CD4-positive, alpha-beta T cell treated with Interleukin-17A for 1 hour (primary cell): Measurements from ENCODE around the gene MIPEP.
"Not testable (repeated sequence)": the region's sequence is repeated elsewhere in the genome, so short reads cannot be mapped to it uniquely, and the experiment has no call there.

Source experiments
- DNase-seq: peaks from one replicate; pipeline ENCODE4 v3.0.0-alpha.2; 2020

Gene MIPEP

DNA sequence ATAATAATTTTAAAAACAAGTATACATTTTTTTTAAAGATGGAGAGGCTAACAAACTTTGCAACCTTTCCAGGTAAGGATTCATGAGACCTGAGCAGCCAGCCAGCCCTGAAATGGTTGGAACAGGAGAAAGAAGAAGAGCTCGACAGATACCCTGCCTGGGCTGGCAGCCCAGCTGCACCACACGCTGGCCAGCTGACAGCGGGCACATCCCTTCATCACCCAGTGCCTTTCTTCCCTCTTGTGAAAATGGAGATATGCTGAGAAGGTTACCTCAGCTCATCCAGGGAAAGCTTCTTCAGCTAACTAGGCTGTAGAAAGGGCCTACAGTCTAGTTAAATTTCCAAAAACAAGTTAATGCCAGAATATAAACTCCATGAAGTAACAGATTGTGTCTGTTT, 4.8 kb downstream of the MIPEP start:
- not testable (repeated sequence) for DNase-seq

DNA sequence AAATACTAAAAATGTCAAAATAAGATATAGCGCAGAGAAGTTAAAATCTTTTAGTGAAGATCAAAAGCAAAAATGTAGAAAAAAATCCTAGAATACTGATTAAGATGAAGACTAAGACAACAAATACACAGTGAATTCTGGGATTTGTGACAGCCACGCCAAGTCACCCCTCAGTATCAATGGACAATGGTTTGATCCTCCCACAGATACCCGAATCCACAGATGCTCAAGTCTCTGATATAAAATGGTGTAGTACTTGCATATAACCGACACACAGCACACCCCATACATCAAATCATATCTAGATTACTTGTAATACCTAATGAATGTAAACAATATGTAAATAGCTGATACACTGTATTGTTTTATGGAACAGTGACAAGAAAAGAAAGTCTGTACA, 5.9 kb downstream of the MIPEP start:
- no peak for DNase-seq

DNA sequence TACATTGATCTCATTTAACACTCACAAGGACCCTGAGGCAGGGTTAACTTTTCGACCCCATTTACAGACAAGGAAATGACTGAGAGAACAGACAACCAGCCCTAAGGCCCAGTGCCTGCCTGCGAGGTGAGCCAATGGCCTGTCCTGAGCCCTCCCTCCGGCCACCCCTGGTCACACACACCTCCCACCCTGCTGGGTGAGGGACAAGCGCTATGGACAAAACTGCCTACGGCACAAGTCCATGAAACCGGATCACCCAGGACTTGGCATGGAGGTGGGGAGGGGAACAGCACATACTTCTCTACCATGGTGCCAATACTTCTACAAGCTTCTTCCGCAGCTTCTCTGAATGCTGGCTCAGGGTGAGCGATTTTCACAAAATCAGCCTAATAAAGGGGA, 7.8 kb downstream of the MIPEP start:
- not testable (repeated sequence) for DNase-seq

DNA sequence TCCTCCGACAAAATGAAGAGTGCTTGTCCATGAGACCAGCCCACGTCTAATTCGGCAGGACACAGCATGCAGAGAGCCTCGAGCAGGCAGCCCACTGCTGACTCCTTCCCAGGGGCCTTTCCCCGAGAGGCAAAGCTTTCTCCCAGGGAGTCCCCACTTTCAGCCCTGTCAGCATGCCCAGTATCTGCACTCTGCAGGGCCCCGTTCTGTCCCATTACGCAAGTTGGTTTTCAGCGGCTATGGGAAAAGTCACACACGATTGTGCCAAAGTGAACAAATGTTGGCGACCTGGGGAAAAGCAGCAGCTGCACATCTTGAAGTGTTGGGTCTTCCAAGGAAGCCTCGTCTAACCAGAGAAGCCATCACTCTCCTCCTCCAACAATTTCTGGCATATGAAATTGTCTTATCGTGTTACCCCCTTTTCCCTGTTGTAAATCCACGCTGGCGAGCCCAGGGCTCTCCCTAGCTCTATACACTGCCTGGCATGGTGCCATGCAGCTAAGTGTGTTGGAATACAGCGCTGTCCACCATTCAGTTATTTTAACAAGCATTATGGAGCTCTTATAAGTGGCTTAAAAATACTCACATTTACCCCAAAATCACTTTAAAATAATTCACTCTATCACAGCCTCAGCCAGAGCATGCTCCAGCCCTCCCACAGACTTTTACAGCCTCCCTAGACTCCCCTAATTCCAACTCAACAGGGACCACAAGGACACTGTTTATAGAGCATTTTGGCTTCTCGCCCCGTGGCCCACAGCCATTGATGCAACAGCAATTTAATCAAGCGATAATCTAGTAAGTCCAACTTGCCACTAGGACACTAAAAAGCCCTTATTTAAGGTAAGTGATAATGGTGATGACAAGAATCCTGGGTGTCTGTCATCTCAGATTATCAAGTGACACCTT, 8.5 kb downstream of the MIPEP start:
- DNase-seq = not testable (repeated sequence)

DNA sequence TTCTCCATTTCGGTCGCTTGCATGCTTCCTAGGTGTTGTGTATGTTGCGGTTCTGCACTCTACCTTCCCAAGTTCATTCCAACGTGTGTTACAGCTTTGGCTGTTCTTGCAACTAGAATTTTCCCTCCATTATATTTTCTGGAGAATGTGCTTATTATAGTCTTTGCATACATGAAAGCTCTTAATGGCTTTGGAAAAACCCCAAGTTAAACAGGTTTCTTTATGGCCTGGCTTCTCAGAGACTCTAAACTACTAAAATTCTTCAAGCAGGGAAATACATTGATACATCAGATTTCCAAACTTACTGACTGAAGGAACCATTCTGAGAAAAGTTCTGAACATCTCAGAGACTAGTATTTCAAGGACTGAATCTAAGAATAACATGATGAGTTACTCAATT, 11.9 kb downstream of the MIPEP start:
- no peak for DNase-seq

DNA sequence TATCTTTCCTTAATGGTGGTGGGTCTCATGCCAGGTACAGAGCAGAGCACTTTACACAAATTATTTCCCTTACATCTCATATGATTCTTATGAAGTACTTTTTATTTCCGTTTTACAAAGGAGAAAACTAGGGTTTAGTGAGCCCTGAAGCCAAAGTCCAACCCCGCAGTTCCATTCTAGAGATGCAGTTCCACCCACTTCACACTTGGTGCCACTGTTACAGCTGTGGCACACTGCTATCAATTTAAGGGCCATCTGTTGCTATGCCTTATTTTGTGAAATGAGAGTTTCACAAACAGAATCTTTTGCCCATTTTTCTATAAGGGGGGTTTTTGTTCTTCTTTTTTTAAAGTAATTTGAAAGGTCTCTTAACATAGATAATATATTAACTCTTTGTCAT, 12.9 kb downstream of the MIPEP start:
- no peak for DNase-seq

DNA sequence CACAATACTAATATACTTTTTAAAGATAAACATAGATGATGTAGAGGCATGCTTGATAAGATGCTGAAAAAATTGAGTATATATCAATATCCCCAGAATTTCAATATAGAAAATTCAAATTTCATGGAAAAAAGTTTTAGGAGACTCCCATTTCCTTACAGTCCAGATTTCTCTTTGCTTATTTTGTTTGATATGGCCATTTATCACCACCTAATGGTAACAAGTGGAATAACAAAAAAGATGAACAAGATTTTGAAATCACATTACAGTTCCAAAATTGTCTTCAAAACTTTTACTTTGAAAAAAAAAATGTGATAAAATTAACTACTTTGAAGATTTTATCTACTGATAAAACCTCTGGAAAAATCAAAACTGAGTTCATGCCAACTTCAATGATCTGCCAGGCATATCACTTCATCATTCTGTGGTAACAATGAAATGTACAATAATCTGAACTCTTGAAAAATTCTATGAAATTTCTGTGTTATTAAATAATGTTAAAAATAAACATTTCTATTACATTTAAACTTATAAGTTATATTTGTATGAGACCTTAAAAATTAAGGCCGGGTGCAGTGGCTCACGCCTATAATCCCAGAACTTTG, 17.5 kb downstream of the MIPEP start:
- DNase-seq = peak; percentile 30

DNA sequence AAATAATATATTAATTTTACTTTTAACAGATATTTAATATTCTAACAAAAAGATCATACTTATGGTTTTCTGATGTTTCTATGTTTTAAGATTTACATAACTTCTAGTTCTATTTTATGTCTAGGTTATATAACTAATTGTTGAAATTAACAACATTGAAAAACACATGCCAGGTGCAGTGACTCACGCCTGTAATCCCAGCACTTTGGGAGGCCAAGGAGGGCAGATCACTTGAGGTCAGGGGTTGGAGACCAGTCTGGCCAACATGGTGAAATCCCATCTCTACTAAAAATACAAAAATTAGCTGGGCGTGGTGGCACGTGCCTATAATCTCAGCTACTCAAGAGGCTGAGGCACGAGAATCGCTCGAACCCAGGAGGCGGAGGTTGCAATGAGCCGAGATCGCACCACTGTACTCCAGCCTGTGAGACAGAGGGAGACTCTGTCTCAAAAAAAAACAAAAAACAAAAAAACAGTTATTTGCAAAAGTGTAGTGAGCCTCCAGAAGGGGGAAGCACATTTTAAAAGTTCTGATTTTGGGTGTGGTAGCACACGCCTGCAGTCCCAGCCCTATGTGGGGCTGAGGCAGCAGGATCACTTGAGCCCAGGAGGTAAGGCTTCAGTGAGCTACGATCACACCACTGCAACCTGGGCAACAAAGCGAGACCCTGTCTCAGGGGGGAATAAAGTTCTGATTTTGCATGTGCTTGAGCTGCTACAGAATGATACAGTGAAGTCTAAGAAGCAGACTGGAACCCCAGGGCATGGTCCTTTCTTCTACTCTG, 18.7 kb downstream of the MIPEP start:
- no peak for DNase-seq

DNA sequence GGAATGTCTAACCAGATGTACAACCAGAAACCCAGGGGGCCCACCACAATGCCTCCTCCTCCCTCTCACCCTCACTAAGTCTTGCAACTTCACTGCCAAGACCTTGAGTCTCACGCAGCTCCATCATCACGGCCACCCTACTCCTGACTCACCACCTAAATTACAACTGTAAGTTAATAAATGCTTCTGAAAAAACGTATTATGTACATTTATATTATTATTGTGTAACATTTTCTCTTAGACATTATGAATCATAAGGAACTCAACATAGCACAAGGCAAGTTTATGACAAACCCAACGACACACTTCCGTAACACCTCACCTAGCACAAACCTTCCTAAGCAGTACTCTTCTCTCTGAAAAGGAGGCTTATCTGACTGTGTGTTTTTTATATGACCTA, 20.7 kb downstream of the MIPEP start:
- no peak for DNase-seq

DNA sequence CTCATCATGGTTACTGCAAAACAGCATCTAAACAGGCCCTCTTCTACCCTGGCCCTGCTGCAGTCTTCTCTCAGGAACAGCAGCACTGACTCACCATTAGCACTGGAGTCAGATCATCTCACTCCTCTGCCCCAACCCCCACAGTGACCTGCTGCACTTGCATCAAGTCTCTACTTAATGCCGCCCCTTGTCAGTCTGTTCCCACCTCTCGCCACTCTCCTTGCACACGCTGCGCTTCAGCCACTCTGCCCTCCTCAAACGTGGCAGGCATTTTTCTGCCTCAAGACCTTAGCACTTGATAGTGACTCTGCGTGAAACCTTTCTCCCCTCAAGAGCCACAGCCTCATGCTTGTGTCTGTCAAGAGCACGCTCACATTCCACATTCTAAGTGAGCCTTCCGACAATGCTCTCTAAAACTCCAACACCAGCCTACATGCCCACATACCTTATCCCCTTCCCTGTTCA, 22.1 kb downstream of the MIPEP start:
- DNase-seq = no peak

DNA sequence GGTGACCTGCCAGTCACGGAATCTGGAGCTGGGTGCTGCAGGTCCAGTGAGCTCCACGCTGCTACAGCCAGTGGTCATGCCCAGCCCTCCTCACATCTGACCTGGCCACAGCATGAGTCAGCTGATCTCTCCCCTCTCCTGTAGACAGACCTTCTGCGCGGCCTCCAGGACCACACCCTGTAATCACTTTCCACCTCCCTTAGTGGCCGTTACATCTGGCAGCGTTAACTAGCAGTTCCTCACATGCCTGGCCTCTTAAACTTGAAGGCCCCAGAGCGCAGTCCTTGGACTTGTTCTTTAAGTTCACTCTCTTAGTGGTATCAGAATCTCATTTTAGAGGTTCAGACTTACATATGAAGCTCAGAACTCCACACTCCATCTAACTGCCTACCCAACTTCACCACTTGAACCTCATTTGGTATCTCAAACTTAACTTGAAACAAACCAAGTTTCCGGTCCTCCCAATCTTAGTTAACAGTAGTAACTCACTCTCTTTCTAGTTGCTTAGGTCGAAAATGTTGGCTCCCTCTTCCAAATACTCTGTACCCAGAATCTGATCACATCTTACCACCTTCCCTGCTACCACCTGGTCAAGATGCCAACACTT, 22.7 kb downstream of the MIPEP start:
- no peak for DNase-seq

DNA sequence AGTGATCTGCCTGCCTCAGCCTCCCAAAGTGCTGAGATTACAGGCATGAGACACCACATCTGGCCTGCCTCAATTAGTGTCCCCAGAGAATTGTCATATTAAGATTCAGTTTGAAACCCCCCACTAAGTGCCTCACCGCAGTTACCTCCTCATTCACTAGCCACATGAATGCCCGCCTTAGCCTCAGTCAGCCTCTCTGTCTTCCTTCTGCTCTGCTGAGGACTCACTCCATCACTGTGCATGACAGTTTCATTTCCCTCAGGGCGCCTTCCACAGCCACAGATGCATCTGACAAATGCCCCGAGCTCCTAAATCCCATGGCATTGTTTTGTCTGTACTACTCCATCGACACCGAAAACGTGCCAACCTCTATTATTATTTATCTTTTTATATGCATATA, 23.3 kb downstream of the MIPEP start:
- no peak for DNase-seq

DNA sequence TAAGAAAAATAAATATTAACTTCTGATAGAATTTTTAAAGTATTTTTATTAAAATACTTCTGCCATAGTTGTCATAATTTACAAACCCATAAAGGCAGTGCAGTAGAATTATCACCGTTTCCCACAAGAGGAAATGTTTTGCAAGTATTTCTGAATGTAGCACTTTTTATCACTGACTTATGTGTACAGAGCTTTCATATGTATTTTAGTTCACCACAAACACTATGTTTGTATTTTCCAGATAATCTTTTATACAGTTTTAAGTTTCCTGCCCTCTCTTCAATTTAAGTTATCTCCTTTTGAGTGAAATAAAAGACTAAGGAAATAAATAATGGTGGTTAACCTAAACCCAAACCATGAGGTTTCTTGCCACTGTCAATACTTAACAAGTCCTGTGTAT, 24.2 kb downstream of the MIPEP start:
- no peak for DNase-seq

DNA sequence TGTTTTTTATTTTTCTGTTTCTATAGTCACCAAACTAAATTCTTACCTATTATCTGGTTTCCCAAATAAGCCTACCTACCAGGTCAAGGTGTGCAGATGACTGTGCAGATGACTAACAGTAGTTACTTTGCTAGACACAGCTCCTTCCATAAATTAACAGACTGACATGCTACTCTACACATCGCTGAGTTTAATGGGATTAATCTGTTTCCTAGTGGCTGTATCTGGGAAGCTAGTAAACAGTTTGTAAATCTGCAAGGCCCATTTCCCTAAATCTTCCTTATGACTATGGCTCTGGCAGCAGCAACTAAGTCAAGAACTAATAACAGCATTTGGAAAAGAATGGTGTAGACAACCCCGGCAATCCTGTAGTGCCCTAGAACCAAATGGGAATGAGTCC, 27.9 kb downstream of the MIPEP start:
- no peak for DNase-seq

DNA sequence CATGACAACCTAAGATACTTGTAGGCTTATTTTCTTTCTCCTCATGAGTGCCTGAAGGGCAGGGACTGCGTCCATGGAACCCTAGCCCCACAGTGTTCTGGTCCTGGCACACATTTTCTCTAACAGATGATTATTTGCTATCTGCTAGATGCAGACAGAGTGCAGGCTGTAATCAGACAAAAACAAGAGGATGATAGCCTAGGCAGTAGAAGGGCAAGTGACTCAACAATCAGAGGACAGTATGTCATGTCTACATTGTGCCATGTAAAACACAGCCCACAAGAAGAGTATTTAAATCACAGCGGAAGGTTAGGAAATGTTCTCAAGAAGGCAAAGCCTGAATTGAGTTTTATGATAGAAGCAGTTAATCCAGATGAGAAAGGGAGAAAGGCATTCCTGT, 29.3 kb downstream of the MIPEP start:
- no peak for DNase-seq

DNA sequence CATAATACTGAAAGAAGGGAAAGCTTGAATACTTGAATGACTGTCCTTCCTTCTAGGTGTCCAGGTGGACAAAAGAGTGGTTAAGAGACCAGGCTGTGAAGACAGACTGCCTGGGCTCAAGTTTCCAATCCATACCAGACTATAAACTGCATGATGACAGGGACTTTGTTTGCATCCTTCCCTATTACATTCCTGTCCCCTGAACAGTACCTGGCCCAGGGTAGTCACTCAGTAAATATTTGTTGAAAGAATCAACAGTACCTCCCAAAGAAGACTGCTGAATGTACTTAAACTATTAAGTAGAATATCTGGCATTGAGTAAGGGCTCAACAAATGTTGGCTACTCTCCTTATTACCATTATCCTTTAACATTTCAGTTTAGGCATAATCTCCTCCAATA, 29.7 kb downstream of the MIPEP start:
- DNase-seq = no peak

DNA sequence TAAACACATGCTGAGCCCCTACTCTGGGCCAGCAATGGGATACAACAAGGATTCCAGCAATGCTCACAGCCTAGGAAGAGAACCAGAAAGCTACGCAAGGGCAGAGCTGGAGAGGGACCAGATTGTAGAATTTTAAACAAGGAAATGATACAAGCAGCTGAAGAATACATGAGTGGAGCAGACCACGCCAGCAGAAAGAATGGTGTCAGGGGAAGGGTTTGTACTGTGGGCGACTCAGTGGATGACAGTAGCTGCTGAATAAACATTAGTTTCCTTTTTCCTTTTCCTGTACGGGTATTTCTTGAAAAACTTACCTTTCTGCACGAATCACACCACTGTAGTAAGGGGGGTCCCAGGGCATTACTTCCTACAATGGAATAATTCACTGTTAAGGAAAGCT, 30.7 kb downstream of the MIPEP start:
- no peak for DNase-seq

DNA sequence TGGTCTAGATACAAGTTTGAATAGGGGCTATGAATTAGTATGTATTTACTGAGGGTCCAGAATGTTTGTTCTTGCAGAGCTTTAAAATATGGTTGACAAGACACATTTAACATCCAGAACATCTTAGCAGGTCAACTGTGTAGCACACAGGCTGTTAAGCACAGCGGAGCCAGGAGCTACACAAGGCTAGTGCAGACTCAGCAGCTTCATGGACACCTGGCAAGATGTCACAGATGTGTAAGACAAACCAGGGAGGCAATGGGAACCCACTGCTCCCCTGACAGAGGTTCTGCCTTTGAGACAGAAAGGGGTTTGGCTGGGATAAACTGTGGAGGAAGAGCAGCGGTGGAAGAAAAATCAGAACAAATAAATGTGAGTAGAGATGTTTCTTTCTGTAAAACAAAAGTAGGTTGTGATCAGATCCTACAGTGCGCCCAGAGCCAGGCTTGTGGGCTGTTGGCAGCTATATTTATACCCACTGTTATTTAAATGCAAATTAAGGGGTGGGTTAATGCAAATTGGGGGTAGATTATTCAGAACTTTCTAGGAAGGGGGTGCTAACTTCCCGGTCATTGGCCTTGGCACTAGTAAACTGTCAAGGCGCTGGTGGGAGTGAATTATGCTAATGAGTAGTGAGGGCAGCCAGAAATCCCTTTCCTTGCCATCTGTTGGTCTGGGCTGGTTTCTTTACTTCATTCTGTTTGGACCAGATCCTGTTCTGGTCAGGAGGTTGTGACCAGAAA, 33.0 kb downstream of the MIPEP start:
- no peak for DNase-seq

DNA sequence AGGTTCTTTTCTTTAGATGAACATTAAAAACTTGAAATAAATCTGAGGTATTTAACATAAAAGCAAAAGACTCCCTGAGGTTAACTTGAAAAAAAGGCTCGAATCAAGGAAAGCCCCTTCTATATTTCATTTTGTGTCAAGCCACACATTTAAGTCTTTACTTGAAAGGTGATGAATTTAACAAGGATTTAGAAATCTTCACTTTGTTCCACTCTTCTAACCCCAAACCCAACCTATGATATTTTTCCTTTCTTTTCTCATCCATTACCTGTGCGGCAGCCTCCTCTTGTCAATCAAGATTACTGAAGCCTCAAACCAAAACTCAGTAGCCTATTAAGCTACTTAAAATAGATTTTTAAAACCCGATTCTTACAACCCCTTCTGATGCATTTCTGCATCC, 33.8 kb downstream of the MIPEP start:
- DNase-seq = no peak

DNA sequence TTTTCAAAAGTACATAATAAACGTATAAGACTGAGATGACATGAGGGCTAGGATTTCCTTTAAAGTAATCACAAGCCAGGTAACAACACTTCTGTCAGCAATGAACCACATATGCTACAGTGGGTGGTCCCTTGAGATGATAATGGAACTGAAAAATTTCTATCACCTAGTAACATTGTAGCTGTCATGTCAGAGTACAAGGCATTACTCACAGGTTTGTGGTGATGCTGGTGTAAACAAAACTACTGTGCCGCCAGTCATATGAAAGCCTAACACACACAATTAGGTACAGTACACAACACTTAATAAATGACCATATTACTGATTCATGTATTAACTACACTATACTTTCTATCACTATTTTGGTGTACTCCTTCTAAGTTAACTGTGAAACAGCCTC, 36.8 kb downstream of the MIPEP start:
- no peak for DNase-seq

DNA sequence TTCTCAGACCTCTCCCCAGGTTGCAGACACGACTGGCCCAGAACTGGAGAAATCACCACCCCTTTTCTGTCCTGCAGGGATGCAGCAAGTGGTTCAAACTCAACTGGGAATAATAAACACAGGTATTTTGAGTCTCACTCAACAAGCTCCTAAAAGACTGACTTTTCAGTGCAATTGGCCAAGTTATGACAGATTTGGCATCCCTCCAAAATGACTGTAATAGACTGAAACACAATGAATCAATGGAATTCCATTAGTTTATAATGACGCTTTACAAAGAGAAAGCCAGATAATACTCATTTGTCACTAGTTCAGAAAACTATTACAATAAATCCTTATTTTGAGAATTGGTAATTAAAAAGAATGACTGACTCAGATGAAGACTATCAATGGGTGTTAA, 38.1 kb downstream of the MIPEP start:
- DNase-seq = no peak

DNA sequence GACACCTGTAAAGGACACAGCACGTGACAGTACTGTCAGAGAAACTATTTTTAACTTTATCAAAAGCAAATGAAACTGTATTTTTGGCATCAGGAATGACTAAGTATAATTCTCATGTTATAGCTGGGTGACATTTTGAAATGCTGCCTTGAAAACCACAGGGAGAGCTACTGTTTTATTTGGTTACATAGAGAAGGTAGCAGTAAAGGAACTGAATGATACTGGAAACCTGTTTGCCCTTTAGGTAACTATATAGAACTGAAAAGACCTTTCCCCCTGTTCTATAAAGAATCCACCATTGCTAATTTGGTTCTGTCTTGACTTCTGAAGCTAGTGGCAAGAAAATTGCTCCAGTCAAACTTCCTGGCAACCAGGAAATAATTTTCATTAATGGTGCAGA, 39.1 kb downstream of the MIPEP start:
- no peak for DNase-seq

DNA sequence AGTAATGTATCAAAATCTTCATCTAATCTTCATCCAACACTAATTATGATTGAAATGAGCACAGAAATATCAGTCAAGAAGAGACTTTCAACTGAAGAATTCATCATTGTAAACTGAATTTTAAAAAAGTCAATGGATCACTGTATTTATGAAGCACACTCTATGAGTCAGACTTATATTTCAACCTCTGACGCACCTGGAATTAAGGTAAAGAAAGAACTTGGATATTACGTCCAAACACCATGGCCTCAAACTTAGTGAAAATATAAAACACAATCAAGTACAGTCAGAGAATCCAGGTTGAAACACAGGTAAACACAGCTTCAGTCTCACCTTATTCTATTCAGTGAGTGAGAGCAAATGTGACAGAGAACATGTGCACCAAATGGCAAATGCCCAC, 39.5 kb downstream of the MIPEP start:
- DNase-seq = no peak
